Fibroblast of lung (primary cell): ENCODE measurements around the gene TP73.

Experiments
- CTCF ChIP-seq, 2 donors: IDR thresholded peaks in 1 of 2; conservative IDR thresholded peaks in 1 of 2; 1 replicate in 1 of 2; 2 replicates in 1 of 2; pipeline ENCODE4 v1.5.1; 2011 to 2012; ENCODE audit warnings: low read length in 2 of 2, control low read depth in 1 of 2, inconsistent platforms in 1 of 2, low read depth in 1 of 2, mild to moderate bottlenecking in 1 of 2
- EZH2 ChIP-seq: IDR thresholded peaks from 2 replicates; pipeline ENCODE4 v1.5.1; 2012; ENCODE audit warnings: low read length, control low read depth, mild to moderate bottlenecking; ENCODE audit errors: missing control alignments

DNA sequence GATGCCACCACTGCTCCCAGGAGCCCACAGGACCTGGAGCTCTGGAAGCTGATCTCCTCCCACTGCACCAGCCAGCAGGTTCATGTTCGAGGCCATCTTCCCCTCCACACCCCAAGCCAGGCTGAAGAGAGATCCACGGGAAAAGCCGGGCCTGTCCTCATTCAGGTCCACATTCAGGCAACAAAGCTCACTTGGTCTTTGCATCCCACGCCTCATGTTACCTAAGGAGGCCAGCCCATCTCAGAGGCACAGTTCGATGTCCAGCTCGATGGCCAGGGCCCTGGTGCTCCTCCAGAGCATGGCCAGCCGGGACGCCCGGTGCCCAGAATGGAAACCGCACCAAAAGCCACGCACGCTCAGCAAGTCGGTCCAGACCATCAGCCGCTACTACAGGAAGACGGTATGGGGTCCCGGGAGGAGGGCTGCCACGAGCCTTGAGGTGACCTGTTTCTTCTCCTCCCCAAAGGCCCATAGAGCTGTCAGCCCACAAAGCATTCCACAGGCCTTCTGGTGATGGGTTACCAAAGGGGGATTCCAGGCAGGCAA, 100.2 kb downstream of the TP73 start, which contains the start of gene CCDC27:
- no peak for TF ChIP-seq CTCF (conservative IDR thresholded peaks at IDR 0.05 in 1 of 2, IDR thresholded peaks at IDR 0.05 in 1 of 2; ENCODE audit: low read depth in 1 of 2, low read length in 2 of 2)
- TF ChIP-seq EZH2, result no peak
